Measurements from ENCODE around the gene HOXB3. TPM values are rescaled to one million over a fixed set of nuclear protein-coding genes. Genes with fewer than 3 reads are reported as not detected.

Gene HOXB3
- total RNA-seq, 1 experiment from 2014 or later = 6.0 TPM

- no TSS peak for BruUV-seq (replicated peaks)
- ChIA-PET CTCF (no interaction called here), POLR2A (ENCODE audit: unreplicated experiment) (no interaction called here)
- no peak for TF ChIP-seq CTCF (conservative IDR thresholded peaks at IDR 0.05; ENCODE audit: low read depth, low read length)
- no peak for TF ChIP-seq EZH2phosphoT487 (IDR thresholded peaks at IDR 0.05; ENCODE audit: borderline replicate concordance, low read length)
- no peak for TF ChIP-seq EZH2 (IDR thresholded peaks at IDR 0.05; ENCODE audit: low read length, unreplicated experiment)
- Histone ChIP-seq H3K4me3 (ENCODE audit: low read length) (no peak overlapping the region), H3K4me1 (ENCODE audit: insufficient read depth, low read length) (peaks cover 18% of the 10 kb centered on the region), H3K79me2 (ENCODE audit: low read length) (peaks cover 13% of the 10 kb centered on the region), H3K9me2 (replicated peaks; ENCODE audit: low read length) (no peaks in the 10 kb centered on the region), H2AFZ (ENCODE audit: low read length) (no peak overlapping the region), H3K27ac (ENCODE audit: low read length) (no peak overlapping the region), H3K9ac (ENCODE audit: low read length) (no peak overlapping the region), H3K27me3 (ENCODE audit: low read length) (peaks cover 14% of the 10 kb centered on the region), H3K4me2 (ENCODE audit: low read length) (no peak overlapping the region), H3K36me3 (ENCODE audit: low read depth, low read length) (no peaks in the 10 kb centered on the region), H4K20me1 (ENCODE audit: low read length) (no peaks in the 10 kb centered on the region), H3K9me3 (ENCODE audit: low read length) (no peaks in the 10 kb centered on the region), H3F3A (ENCODE audit: low read length, unreplicated experiment) (no peaks in the 10 kb centered on the region)
- intact Hi-C loops (cut with micrococcal nuclease) = no loop called here
- DNase-seq (no peak), ATAC-seq (no peak)
These were observed 18.4 kb upstream of the HOXB3 start for GRCh38 chr17:48608494-48608834.

- H3F3A ChIP-seq (ENCODE audit: low read length, unreplicated experiment) = no peaks in the 10 kb centered on the region
- no peaks in the 10 kb centered on the region for H4K20me1 ChIP-seq (ENCODE audit: low read length)
- no peak overlapping the region for H3K9ac ChIP-seq (ENCODE audit: low read length)
- H3K4me1 ChIP-seq (ENCODE audit: insufficient read depth, low read length) = peaks cover 17% of the 10 kb centered on the region
- H3K4me3 ChIP-seq (ENCODE audit: low read length) = no peak overlapping the region
- no peak overlapping the region for H2AFZ ChIP-seq (ENCODE audit: low read length)
- intact Hi-C loops (cut with micrococcal nuclease) = no loop called here
- no peak overlapping the region for H3K4me2 ChIP-seq (ENCODE audit: low read length)
- TF ChIP-seq CTCF (conservative IDR thresholded peaks at IDR 0.05; ENCODE audit: low read depth, low read length) = no peak
- TF ChIP-seq EZH2phosphoT487 (IDR thresholded peaks at IDR 0.05; ENCODE audit: borderline replicate concordance, low read length) = no peak
- no peak for TF ChIP-seq EZH2 (IDR thresholded peaks at IDR 0.05; ENCODE audit: low read length, unreplicated experiment)
- ChIA-PET POLR2A (ENCODE audit: unreplicated experiment) (no interaction called here), CTCF (interaction anchor here (0.6 kb wide), 1 partner anchor 86 kb away, joined by 3 read pairs; no protein-coding TSS in a partner anchor)
- peaks cover 8% of the 10 kb centered on the region for H3K27me3 ChIP-seq (ENCODE audit: low read length)
- DNase-seq = no peak
- H3K9me3 ChIP-seq (ENCODE audit: low read length) = no peaks in the 10 kb centered on the region
- H3K36me3 ChIP-seq (ENCODE audit: low read depth, low read length) = no peaks in the 10 kb centered on the region
- no TSS peak for BruUV-seq (replicated peaks)
- H3K79me2 ChIP-seq (ENCODE audit: low read length) = peaks cover 27% of the 10 kb centered on the region
- no peak for ATAC-seq
- H3K9me2 ChIP-seq (replicated peaks; ENCODE audit: low read length) = no peaks in the 10 kb centered on the region
- H3K27ac ChIP-seq (ENCODE audit: low read length) = no peak overlapping the region
These were observed 17.0 kb upstream of the HOXB3 start for GRCh38 chr17:48606892-48607614.
